H9 (cell line): Measurements from ENCODE around the gene SGCB. TPM values are rescaled to one million over a fixed set of nuclear protein-coding genes. Genes with fewer than 3 reads are reported as not detected.

Experiments used
- DNase-seq: peaks from one replicate; pipeline ENCODE4 v3.0.0-alpha.2; 2017
- H2AFZ ChIP-seq: one replicate; pipeline ENCODE4 v1.6.1; 2013; ENCODE audit warnings: mild to moderate bottlenecking, low read length, control low read depth, moderate library complexity
- H2AK5ac ChIP-seq: 2 replicates; pipeline ENCODE4 v1.6.1; 2013; ENCODE audit warnings: low read length, control low read depth, mixed read lengths; ENCODE audit not compliant: insufficient read length
- H2BK120ac ChIP-seq: one replicate; pipeline ENCODE4 v1.6.1; 2013; ENCODE audit warnings: low read depth, mild to moderate bottlenecking, low read length, control low read depth, inconsistent platforms; ENCODE audit not compliant: poor library complexity, severe bottlenecking
- H2BK12ac ChIP-seq: 2 replicates; pipeline ENCODE4 v1.6.1; 2013; ENCODE audit warnings: low read length, control low read depth, mixed read lengths, low read depth; ENCODE audit not compliant: insufficient read length
- H2BK15ac ChIP-seq: 2 replicates; pipeline ENCODE4 v1.6.1; 2013; ENCODE audit warnings: low read depth, low read length, control low read depth
- H2BK20ac ChIP-seq: one replicate; pipeline ENCODE4 v1.6.1; 2013; ENCODE audit warnings: low read depth, mild to moderate bottlenecking, low read length, control low read depth, inconsistent platforms; ENCODE audit not compliant: poor library complexity, severe bottlenecking
- H2BK5ac ChIP-seq: 2 replicates; pipeline ENCODE4 v1.6.1; 2013; ENCODE audit warnings: low read length, control low read depth, mixed read lengths; ENCODE audit not compliant: insufficient read length
- H3K14ac ChIP-seq: 2 replicates; pipeline ENCODE4 v1.6.1; 2013; ENCODE audit warnings: low read length, control low read depth; ENCODE audit not compliant: insufficient read depth
- H3K18ac ChIP-seq: 2 replicates; pipeline ENCODE4 v1.6.1; 2013; ENCODE audit warnings: low read depth, mild to moderate bottlenecking, mixed read lengths, low read length, control low read depth; ENCODE audit not compliant: insufficient read length
- H3K23ac ChIP-seq: 2 replicates; pipeline ENCODE4 v1.6.1; 2013; ENCODE audit warnings: low read length, control low read depth, mixed read lengths, low read depth; ENCODE audit not compliant: insufficient read length
- H3K23me2 ChIP-seq: 2 replicates; pipeline ENCODE4 v1.6.1; 2013; ENCODE audit warnings: low read depth, mild to moderate bottlenecking, mixed read lengths, low read length, control low read depth; ENCODE audit not compliant: insufficient read length, poor library complexity, severe bottlenecking
- H3K27ac ChIP-seq: 2 replicates; pipeline ENCODE4 v1.5.1; 2013; ENCODE audit warnings: low read length, control low read depth, mixed read lengths, low read depth; ENCODE audit not compliant: insufficient read length
- H3K27me3 ChIP-seq: 2 replicates; pipeline ENCODE4 v1.6.1; 2013; ENCODE audit warnings: low read length, control low read depth, inconsistent platforms; ENCODE audit not compliant: insufficient read depth
- H3K4ac ChIP-seq: 2 replicates; pipeline ENCODE4 v1.6.1; 2013; ENCODE audit warnings: low read depth, mild to moderate bottlenecking, control low read depth, inconsistent platforms, low read length, moderate library complexity
- H3K4me1 ChIP-seq: 2 replicates; pipeline ENCODE4 v1.6.1; 2013; ENCODE audit warnings: low read length, control low read depth, inconsistent platforms; ENCODE audit not compliant: insufficient read depth
- H3K4me2 ChIP-seq: 2 replicates; pipeline ENCODE4 v1.6.1; 2013; ENCODE audit warnings: low read length, control low read depth, mixed read lengths; ENCODE audit not compliant: insufficient read length, insufficient read depth
- H3K56ac ChIP-seq: 2 replicates; pipeline ENCODE4 v1.6.1; 2013; ENCODE audit warnings: low read depth, mild to moderate bottlenecking, mixed read lengths, low read length, control low read depth; ENCODE audit not compliant: insufficient read length
- H3K79me1 ChIP-seq: 2 replicates; pipeline ENCODE4 v1.6.1; 2013; ENCODE audit warnings: low read depth, mild to moderate bottlenecking, moderate library complexity, low read length, control low read depth, inconsistent platforms; ENCODE audit not compliant: insufficient read depth, poor library complexity, severe bottlenecking
- H3K79me2 ChIP-seq: 2 replicates; pipeline ENCODE4 v1.6.1; 2013; ENCODE audit warnings: low read length, control low read depth, inconsistent platforms; ENCODE audit not compliant: insufficient read depth
- H3K9ac ChIP-seq: 2 replicates; pipeline ENCODE4 v1.6.1; 2013; ENCODE audit warnings: low read length, control low read depth, mixed read lengths; ENCODE audit not compliant: insufficient read length; ENCODE audit errors: extremely low read depth
- H3K9me3 ChIP-seq: one replicate; pipeline ENCODE4 v1.6.1; 2013; ENCODE audit warnings: low read depth, low read length, inconsistent platforms; ENCODE audit not compliant: control insufficient read depth
- H3T11ph ChIP-seq: one replicate; pipeline ENCODE4 v1.6.1; 2013; ENCODE audit warnings: mild to moderate bottlenecking, low read length, control low read depth, inconsistent platforms
- H4K20me1 ChIP-seq: one replicate; pipeline ENCODE4 v1.6.1; 2013; ENCODE audit not compliant: control insufficient read depth, insufficient read length, insufficient read depth
- H4K5ac ChIP-seq: 2 replicates; pipeline ENCODE4 v1.6.1; 2013; ENCODE audit warnings: low read depth, mild to moderate bottlenecking, mixed read lengths, low read length, control low read depth; ENCODE audit not compliant: insufficient read length
- H4K8ac ChIP-seq: replicated peaks from 2 replicates; pipeline ENCODE4 v1.6.1; 2013; ENCODE audit warnings: low read length, control low read depth, mixed read lengths, low read depth; ENCODE audit not compliant: insufficient read length
- H4K91ac ChIP-seq: 2 replicates; pipeline ENCODE4 v1.6.1; 2013; ENCODE audit warnings: low read depth, mild to moderate bottlenecking, moderate library complexity, mixed read lengths, low read length, control low read depth; ENCODE audit not compliant: insufficient read length
- H3K27ac Mint-ChIP-seq, 3 experiments: 2 replicates in 2 of 3; 3 replicates in 1 of 3; pipeline ENCODE4 v1.8.0; 2020 to 2021; ENCODE audit warnings: mixed read lengths in 3 of 3, mild to moderate bottlenecking in 1 of 3, moderate library complexity in 1 of 3
- H3K27me3 Mint-ChIP-seq: 2 replicates; pipeline ENCODE4 v1.8.0; 2021; ENCODE audit warnings: low read depth, mild to moderate bottlenecking, moderate library complexity, mixed read lengths
- H3K36me3 Mint-ChIP-seq, 3 experiments: 2 replicates in 2 of 3; 3 replicates in 1 of 3; pipeline ENCODE4 v1.8.0; 2020 to 2021; ENCODE audit warnings: low read depth in 3 of 3, mixed read lengths in 3 of 3; ENCODE audit not compliant: insufficient read depth in 1 of 3
- H3K4me1 Mint-ChIP-seq, 2 experiments: 2 replicates each; pipeline ENCODE4 v1.8.0; 2020; ENCODE audit warnings: mixed read lengths in 2 of 2
- H3K4me3 Mint-ChIP-seq, 2 experiments: 2 replicates in 1 of 2; 3 replicates in 1 of 2; pipeline ENCODE4 v1.8.0; 2020 to 2021; ENCODE audit warnings: mild to moderate bottlenecking in 2 of 2, mixed read lengths in 2 of 2, moderate library complexity in 1 of 2
- H3K9me3 Mint-ChIP-seq, 2 experiments: 2 replicates in 1 of 2; 3 replicates in 1 of 2; pipeline ENCODE4 v1.8.0; 2020; ENCODE audit warnings: mild to moderate bottlenecking in 2 of 2, mixed read lengths in 2 of 2, moderate library complexity in 1 of 2
- CTCF ChIP-seq: fragments of 200-600 bp; sonication (generic); conservative IDR thresholded peaks from 3 replicates; pipeline ENCODE4 v1.8.0; 2021; ENCODE audit warnings: antibody characterized with exemption, mild to moderate bottlenecking
- total RNA-seq: library from RNA; stranded (reverse); gene quantifications from 2 replicates; pipeline ENCODE4 v1.2.1, GENCODE V29; 2021

The SGCB gene
- total RNA-seq, 1 experiment from 2014 or later, result 32.3 TPM

GRCh38 chr4:52004414-52004813, 33.7 kb downstream of the SGCB start:
- no peak overlapping the region for H3K27ac ChIP-seq
- no peak overlapping the region for H3K9ac ChIP-seq
- H3K23ac ChIP-seq, result no peak overlapping the region
- DNase-seq, result no peak
- Mint-ChIP-seq H3K4me1 (peaks cover 3 to 7% of the 10 kb centered on the region in 2 experiments; a peak in 3 of 4 replicates), H3K36me3 (no peaks in the 10 kb centered on the region; a peak in 1 of 7 replicates), H3K9me3 (no peaks in the 10 kb centered on the region), H3K4me3 (no peak overlapping the region), H3K27me3 (no peaks in the 10 kb centered on the region), H3K27ac (no peak overlapping the region)
- H3K14ac ChIP-seq, result no peak overlapping the region
- no peak overlapping the region for H2BK20ac ChIP-seq
- H2BK12ac ChIP-seq, result no peak overlapping the region
- H3K4ac ChIP-seq, result no peak overlapping the region
- H3K4me2 ChIP-seq, result no peak overlapping the region
- H3K79me2 ChIP-seq, result no peaks in the 10 kb centered on the region
- no peak overlapping the region for H2BK5ac ChIP-seq
- no peaks in the 10 kb centered on the region for H3K27me3 ChIP-seq
- no peaks in the 10 kb centered on the region for H3K23me2 ChIP-seq
- H2AK5ac ChIP-seq, result no peak overlapping the region
- no peaks in the 10 kb centered on the region for H4K20me1 ChIP-seq
- H3K9me3 ChIP-seq, result no peaks in the 10 kb centered on the region
- H3T11ph ChIP-seq, result no peak overlapping the region
- no peak overlapping the region for H2BK120ac ChIP-seq
- no peak overlapping the region for H4K91ac ChIP-seq
- H3K4me1 ChIP-seq, result no peaks in the 10 kb centered on the region
- no peak overlapping the region for H2BK15ac ChIP-seq
- no peak overlapping the region for H3K18ac ChIP-seq
- H4K8ac ChIP-seq, result no peak overlapping the region
- H2AFZ ChIP-seq, result no peak overlapping the region
- no peaks in the 10 kb centered on the region for H3K79me1 ChIP-seq
- no peak overlapping the region for H4K5ac ChIP-seq
- no peak overlapping the region for H3K56ac ChIP-seq
- no peak for TF ChIP-seq CTCF
